SU-DHL-6 (cell line): ENCODE results near the gene CELF5.

ENCODE experiments used
- H2AFZ ChIP-seq: fragments of 200-600 bp; sonication (generic); 2 replicates; pipeline ENCODE4 v1.6.1; 2014; ENCODE audit warnings: low read depth, mild to moderate bottlenecking, moderate library complexity, mixed read lengths, antibody characterized with exemption, low read length; ENCODE audit not compliant: severe bottlenecking
- H3F3A ChIP-seq: fragments of 200-600 bp; shearing (Covaris generic); 2 replicates; pipeline ENCODE4 v1.6.0; 2016; ENCODE audit warnings: antibody characterized with exemption, mild to moderate bottlenecking; ENCODE audit not compliant: insufficient read depth
- H3K27ac ChIP-seq: fragments of 200-600 bp; sonication (generic); 2 replicates; pipeline ENCODE4 v1.5.1; 2016; ENCODE audit warnings: low read depth, mild to moderate bottlenecking, low read length, moderate library complexity, mixed read lengths
- H3K27me3 ChIP-seq: fragments of 200-600 bp; sonication (generic), shearing (Covaris generic); 2 replicates; pipeline ENCODE4 v1.6.0; 2014; ENCODE audit warnings: mild to moderate bottlenecking, low read length
- H3K36me3 ChIP-seq: fragments of 200-600 bp; sonication (generic); 2 replicates; pipeline ENCODE4 v1.6.1; 2014; ENCODE audit warnings: mild to moderate bottlenecking, low read length, mixed read lengths
- H3K4me2 ChIP-seq: fragments of 300-600, 200-600 bp; shearing (Covaris generic), sonication (generic); 2 replicates; pipeline ENCODE4 v1.6.0; 2014; ENCODE audit warnings: low read length, low read depth, mild to moderate bottlenecking; ENCODE audit not compliant: poor library complexity, severe bottlenecking
- H3K4me3 ChIP-seq: fragments of 200-600 bp; sonication (generic); 2 replicates; pipeline ENCODE4 v1.5.1; 2014; ENCODE audit warnings: antibody characterized with exemption, low read length, mild to moderate bottlenecking, mixed read lengths; ENCODE audit not compliant: insufficient read depth, poor library complexity, severe bottlenecking
- H3K79me2 ChIP-seq: fragments of 200-600 bp; sonication (generic); 2 replicates; pipeline ENCODE4 v1.6.1; 2014; ENCODE audit warnings: mild to moderate bottlenecking, low read length, moderate library complexity; ENCODE audit not compliant: insufficient read depth
- H3K9ac ChIP-seq: fragments of 200-600 bp; sonication (generic); 2 replicates; pipeline ENCODE4 v1.7.0; 2014; ENCODE audit warnings: mild to moderate bottlenecking, low read length
- H3K9me2 ChIP-seq: fragments of 200-600 bp; sonication (generic); replicated peaks from 2 replicates; pipeline ENCODE4 v1.6.1; 2014; ENCODE audit warnings: low read length; ENCODE audit not compliant: insufficient read depth
- H3K9me3 ChIP-seq: fragments of 200-600 bp; sonication (generic); 2 replicates; pipeline ENCODE4 v1.6.1; 2014; ENCODE audit warnings: low read length, mixed read lengths; ENCODE audit not compliant: insufficient read depth
- H4K20me1 ChIP-seq: fragments of 200-600 bp; sonication (generic); 2 replicates; pipeline ENCODE4 v1.6.1; 2014; ENCODE audit warnings: low read depth, mild to moderate bottlenecking, antibody characterized with exemption, low read length, moderate library complexity, mixed read lengths
- CTCF ChIP-seq: fragments of 200-600 bp; sonication (generic); IDR thresholded peaks from one replicate; pipeline ENCODE4 v1.5.1; 2017; ENCODE audit warnings: antibody characterized with exemption, mild to moderate bottlenecking, low read length, moderate library complexity; ENCODE audit not compliant: insufficient read depth, poor library complexity, severe bottlenecking
- EZH2phosphoT487 ChIP-seq: fragments of 200-600 bp; sonication (generic), shearing (Covaris generic); conservative IDR thresholded peaks from 2 replicates; pipeline ENCODE4 v1.6.1; 2018; ENCODE audit warnings: mild to moderate bottlenecking, antibody characterized with exemption, low read length, moderate library complexity, mixed read lengths

CELF5 gene

GRCh38 chr19:3343619-3344502 lies 119.4 kb downstream of the CELF5 start:
- H3K9me2 ChIP-seq = no peaks in the 10 kb centered on the region
- no peak overlapping the region for H3K27ac ChIP-seq
- H3K4me3 ChIP-seq = no peak overlapping the region
- no peak overlapping the region for H3K9ac ChIP-seq
- no peaks in the 10 kb centered on the region for H3K36me3 ChIP-seq
- no peaks in the 10 kb centered on the region for H3F3A ChIP-seq
- H3K9me3 ChIP-seq = no peaks in the 10 kb centered on the region
- H3K79me2 ChIP-seq = no peaks in the 10 kb centered on the region
- no peak overlapping the region for H2AFZ ChIP-seq
- no peaks in the 10 kb centered on the region for H3K27me3 ChIP-seq
- TF ChIP-seq CTCF = no peak
- TF ChIP-seq EZH2phosphoT487 = no peak
- no peaks in the 10 kb centered on the region for H4K20me1 ChIP-seq
- no peak overlapping the region for H3K4me2 ChIP-seq

- no peak for TF ChIP-seq CTCF
- Histone ChIP-seq H3K9ac (no peak overlapping the region), H3K36me3 (no peaks in the 10 kb centered on the region), H3K27ac (no peak overlapping the region), H3K27me3 (no peaks in the 10 kb centered on the region), H3K79me2 (no peaks in the 10 kb centered on the region), H3K9me2 (no peaks in the 10 kb centered on the region), H3K4me2 (no peak overlapping the region), H2AFZ (no peak overlapping the region), H4K20me1 (no peaks in the 10 kb centered on the region), H3K4me3 (no peak overlapping the region), H3K9me3 (no peaks in the 10 kb centered on the region), H3F3A (no peaks in the 10 kb centered on the region)
These were observed 120.4 kb downstream of the CELF5 start for GRCh38 chr19:3344608-3345598.

GRCh38 chr19:3345850-3346460 lies 121.5 kb downstream of the CELF5 start:
- H3K27ac ChIP-seq = no peak overlapping the region
- no peaks in the 10 kb centered on the region for H3K27me3 ChIP-seq
- H3K36me3 ChIP-seq = no peaks in the 10 kb centered on the region
- no peak overlapping the region for H3K4me3 ChIP-seq
- H3F3A ChIP-seq = no peaks in the 10 kb centered on the region
- H3K9me2 ChIP-seq = no peaks in the 10 kb centered on the region
- no peaks in the 10 kb centered on the region for H3K79me2 ChIP-seq
- no peaks in the 10 kb centered on the region for H3K9me3 ChIP-seq
- TF ChIP-seq CTCF (no peak), EZH2phosphoT487 (no peak)
- H3K9ac ChIP-seq = no peak overlapping the region
- no peaks in the 10 kb centered on the region for H4K20me1 ChIP-seq
- no peak overlapping the region for H2AFZ ChIP-seq
- no peak overlapping the region for H3K4me2 ChIP-seq
